Measurements from ENCODE around the gene STARD9. TPM values are rescaled to one million over a fixed set of nuclear protein-coding genes. Genes with fewer than 3 reads are reported as not detected.

STARD9 gene
- total and polyA plus RNA-seq, 9 of the 15 experiments (the other 6 are each of a cell fraction or from before 2014, with no cell fraction given), result 0.45 to 6.0 (median 3.6) TPM

DNA sequence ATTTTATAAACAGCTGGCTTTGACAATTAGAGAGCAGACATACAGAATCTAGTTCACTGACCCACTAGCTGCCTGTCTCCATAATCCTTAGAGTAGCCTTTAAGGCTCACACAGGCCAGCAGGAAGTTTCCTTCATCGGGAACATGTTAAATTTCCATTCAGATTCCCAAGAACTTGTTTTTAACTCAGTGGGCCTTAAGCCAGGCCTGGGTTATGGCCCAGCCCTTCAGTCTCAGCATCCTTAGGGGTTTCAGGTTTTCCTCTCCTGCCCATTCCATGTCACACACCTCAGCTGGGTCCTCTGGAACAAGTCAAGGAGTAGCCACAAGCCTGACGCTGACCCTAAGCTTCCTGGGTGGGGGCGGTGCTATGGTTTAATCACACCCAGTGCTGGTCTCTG, 146.5 kb downstream of the STARD9 start (continued):
- TF ChIP-seq ZNF644 (tag; IDR thresholded peaks at IDR 0.05; ENCODE audit: low read depth), result no peak
- TF ChIP-seq RAD21 (CRISPR knock-in tag; conservative IDR thresholded peaks at IDR 0.05 in 1 of 2, IDR thresholded peaks at IDR 0.05 in 1 of 2), result no peak
- no peak for TF ChIP-seq POLR2AphosphoS2 (IDR thresholded peaks at IDR 0.05; ENCODE audit: low read length)
- TF ChIP-seq TCF3 (CRISPR knock-in tag; IDR thresholded peaks at IDR 0.05), result no peak
- no peak for TF ChIP-seq POLR2B (IDR thresholded peaks at IDR 0.05; ENCODE audit: low read depth, partially characterized antibody)
- no peak for TF ChIP-seq ZNF778 (CRISPR knock-in tag; IDR thresholded peaks at IDR 0.05)
- TF ChIP-seq ZFP36 (IDR thresholded peaks at IDR 0.05; ENCODE audit: low read depth, low read length, partially characterized antibody), result no peak

DNA sequence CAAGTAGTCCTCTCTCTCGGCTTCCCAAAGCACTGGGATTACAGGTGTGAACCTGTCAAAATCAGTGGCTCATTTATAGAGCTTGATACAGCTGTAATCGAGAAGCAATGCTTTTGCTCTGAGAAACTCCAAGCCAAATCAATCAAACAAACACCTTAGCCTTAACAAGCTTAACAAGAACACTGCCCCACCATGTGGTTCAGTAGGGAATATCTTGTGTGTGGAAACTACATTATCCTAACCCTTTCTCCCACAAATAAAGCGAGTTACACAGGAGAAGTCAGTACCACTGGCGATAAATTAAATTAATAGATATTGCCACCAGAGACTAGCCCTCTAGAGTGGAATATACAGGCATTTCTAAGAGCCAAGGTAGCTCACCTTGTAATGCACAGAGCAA, 147.7 kb downstream of the STARD9 start:
- WGBS (ENCODE audit: insufficient coverage, low coverage, missing lambda C conversion rate), result 86% methylated on average over 4 of the region's 4 CpGs
- no peaks in the 10 kb centered on the region for H4K20me1 ChIP-seq (replicated peaks; ENCODE audit: control insufficient read depth, insufficient read depth, low read length)
- no peak overlapping the region for H3K4me2 ChIP-seq (ENCODE audit: insufficient read depth, low read length)
- no peak overlapping the region for H3K27ac ChIP-seq (ENCODE audit: extremely low read depth, low read depth, low read length)
- POLR2A ChIA-PET, result interaction anchor here (0.8 to 1.5 kb wide), 6 partner anchors 9 to 213 kb away, joined by 3 to 5 read pairs (median 3); no protein-coding TSS in a partner anchor
- in situ Hi-C loops (cut with MboI) (no loop called here), intact Hi-C loops (cut with micrococcal nuclease) (no loop called here)
- H3K9me3 ChIP-seq (replicated peaks; ENCODE audit: control insufficient read depth, insufficient read depth, low read depth, low read length), result no peaks in the 10 kb centered on the region
- FAIRE-seq, result peak; percentile 26
- CTCF ChIA-PET (ENCODE audit: low intra/inter-chr PET ratio), result no interaction called here
- BruUV-seq (replicated peaks), result no TSS peak
- ATAC-seq, result peak; percentile 62
- no peak overlapping the region for H3K4me3 ChIP-seq
- no peak for DNase-seq (ENCODE audit: extremely low read depth in 1 of 4, low spot score in 3 of 4)
- H3K36me3 ChIP-seq (ENCODE audit: control insufficient read depth, insufficient read depth, low read length), result peaks cover 70% of the 10 kb centered on the region
- H3K9ac ChIP-seq (ENCODE audit: insufficient read depth in 1 of 2, low read depth in 2 of 2, low read length in 2 of 2), result no peak overlapping the region
- no peak overlapping the region for H2AFZ ChIP-seq (ENCODE audit: low read depth, low read length)
- H3K9me1 ChIP-seq (ENCODE audit: control insufficient read depth, insufficient read depth, low read length), result peaks cover 5% of the 10 kb centered on the region
- 0 out of 5 replicates have a peak, but pooled peaks cover 0 to 3% of the 10 kb centered on the region in 2 experiments for H3K4me1 ChIP-seq (replicated peaks in 1 of 2; ENCODE audit: control insufficient read depth in 2 of 2, insufficient read depth in 2 of 2, low read length in 2 of 2)
- no peaks in the 10 kb centered on the region for H3K27me3 ChIP-seq (ENCODE audit: control insufficient read depth in 2 of 2, insufficient read depth in 2 of 2, low read length in 2 of 2)
- no peaks in the 10 kb centered on the region for H3K79me2 ChIP-seq (ENCODE audit: control insufficient read depth, insufficient read depth, low read length)
- TF ChIP-seq CTCF (IDR thresholded peaks at IDR 0.05 in 2 of 3, conservative IDR thresholded peaks at IDR 0.05 in 1 of 3; ENCODE audit: insufficient read depth in 2 of 3, low read depth in 1 of 3, low read length in 3 of 3), result peak in 2 of 3 experiments; percentile 27 to 37; a peak in 2 of 6 replicates
- TF ChIP-seq RAD21 (CRISPR knock-in tag; conservative IDR thresholded peaks at IDR 0.05 in 1 of 2, IDR thresholded peaks at IDR 0.05 in 1 of 2), result peak in 1 of 2 experiments; percentile 35; a peak in 2 of 4 replicates
- no peak for TF ChIP-seq NR0B1 (IDR thresholded peaks at IDR 0.05; ENCODE audit: partially characterized antibody)
- no peak for TF ChIP-seq SMARCA4 (IDR thresholded peaks at IDR 0.05)
- TF ChIP-seq, protein P1, sequence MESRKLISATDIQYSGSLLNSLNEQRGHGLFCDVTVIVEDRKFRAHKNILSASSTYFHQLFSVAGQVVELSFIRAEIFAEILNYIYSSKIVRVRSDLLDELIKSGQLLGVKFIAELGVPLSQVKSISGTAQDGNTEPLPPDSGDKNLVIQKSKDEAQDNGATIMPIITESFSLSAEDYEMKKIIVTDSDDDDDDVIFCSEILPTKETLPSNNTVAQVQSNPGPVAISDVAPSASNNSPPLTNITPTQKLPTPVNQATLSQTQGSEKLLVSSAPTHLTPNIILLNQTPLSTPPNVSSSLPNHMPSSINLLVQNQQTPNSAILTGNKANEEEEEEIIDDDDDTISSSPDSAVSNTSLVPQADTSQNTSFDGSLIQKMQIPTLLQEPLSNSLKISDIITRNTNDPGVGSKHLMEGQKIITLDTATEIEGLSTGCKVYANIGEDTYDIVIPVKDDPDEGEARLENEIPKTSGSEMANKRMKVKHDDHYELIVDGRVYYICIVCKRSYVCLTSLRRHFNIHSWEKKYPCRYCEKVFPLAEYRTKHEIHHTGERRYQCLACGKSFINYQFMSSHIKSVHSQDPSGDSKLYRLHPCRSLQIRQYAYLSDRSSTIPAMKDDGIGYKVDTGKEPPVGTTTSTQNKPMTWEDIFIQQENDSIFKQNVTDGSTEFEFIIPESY (CRISPR knock-in tag; IDR thresholded peaks at IDR 0.05), result no peak
- TF ChIP-seq, protein P2, sequence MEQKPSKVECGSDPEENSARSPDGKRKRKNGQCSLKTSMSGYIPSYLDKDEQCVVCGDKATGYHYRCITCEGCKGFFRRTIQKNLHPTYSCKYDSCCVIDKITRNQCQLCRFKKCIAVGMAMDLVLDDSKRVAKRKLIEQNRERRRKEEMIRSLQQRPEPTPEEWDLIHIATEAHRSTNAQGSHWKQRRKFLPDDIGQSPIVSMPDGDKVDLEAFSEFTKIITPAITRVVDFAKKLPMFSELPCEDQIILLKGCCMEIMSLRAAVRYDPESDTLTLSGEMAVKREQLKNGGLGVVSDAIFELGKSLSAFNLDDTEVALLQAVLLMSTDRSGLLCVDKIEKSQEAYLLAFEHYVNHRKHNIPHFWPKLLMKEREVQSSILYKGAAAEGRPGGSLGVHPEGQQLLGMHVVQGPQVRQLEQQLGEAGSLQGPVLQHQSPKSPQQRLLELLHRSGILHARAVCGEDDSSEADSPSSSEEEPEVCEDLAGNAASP (IDR thresholded peaks at IDR 0.05), result no peak
- TF ChIP-seq CSDE1 (IDR thresholded peaks at IDR 0.05), result no peak
- TF ChIP-seq MAZ (CRISPR knock-in tag; conservative IDR thresholded peaks at IDR 0.05 in 1 of 2, IDR thresholded peaks at IDR 0.05 in 1 of 2), result no peak
